HL-60/S4 treated with retinoic acid at 250 ng/mL for 4 days and 3 days (cell line): ENCODE results near the gene ZBTB12.
"Not testable (repeated sequence)": the region's sequence is repeated elsewhere in the genome, so short reads cannot be mapped to it uniquely, and the experiment has no call there.

Experiments used
- in situ Hi-C: fragments of 300-500 bp; cut with MboI; formaldehyde crosslinking; loops from 2 replicates; pipeline ENCODE4 v1.7.0; 2022; ENCODE audit warnings: low sequenced_read_pairs

Gene ZBTB12

GRCh38 chr6:31851980-31852718 lies 49.7 kb downstream of the ZBTB12 start:
- in situ Hi-C loops, result not testable (repeated sequence)

DNA sequence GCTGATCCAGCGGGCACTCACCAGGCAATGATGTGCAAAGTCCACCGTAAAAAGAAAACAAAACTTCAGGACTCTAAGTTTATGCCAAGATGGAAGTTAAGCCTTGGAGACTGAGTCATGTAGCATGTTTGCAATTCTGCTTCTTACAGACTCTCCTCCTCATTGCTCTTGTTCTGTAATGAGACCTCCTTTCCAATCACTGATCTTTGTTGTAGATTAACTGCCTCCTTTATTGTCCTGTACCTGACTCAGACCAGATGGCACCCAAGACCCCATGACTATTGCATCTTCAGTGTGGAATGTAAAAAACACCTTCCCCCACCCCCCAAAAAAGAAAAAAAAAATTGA lies 50.4 kb downstream of the ZBTB12 start:
- in situ Hi-C loops, result no loop called here

GRCh38 chr6:31850765-31851484 lies 51.0 kb downstream of the ZBTB12 start:
- in situ Hi-C loops, result no loop called here
